Measurements from ENCODE around the gene PIP4K2B. TPM values are rescaled to one million over a fixed set of nuclear protein-coding genes. Genes with fewer than 3 reads are reported as not detected.

The PIP4K2B gene
- total and polyA plus RNA-seq, 2 of the 8 experiments (the other 6 are each of a cell fraction or from before 2014, with no cell fraction given), result 21.5 to 57.8 TPM

GRCh38 chr17:38753071-38753506 is 46.3 kb downstream of the PIP4K2B start (continued):
- no peak for TF ChIP-seq CHD7 (IDR thresholded peaks at IDR 0.05; ENCODE audit: insufficient replicate concordance, low read length)
- TF ChIP-seq GABPA (IDR thresholded peaks at IDR 0.05; ENCODE audit: borderline replicate concordance, insufficient read depth, low read length), result no peak
- TF ChIP-seq SAP30 (IDR thresholded peaks at IDR 0.05; ENCODE audit: insufficient read depth, insufficient replicate concordance, low read length), result no peak
- no peak for TF ChIP-seq HDAC2 (IDR thresholded peaks at IDR 0.05; ENCODE audit: borderline replicate concordance in 1 of 2, low read depth in 2 of 2, low read length in 2 of 2)
- no peak for TF ChIP-seq EGR1 (IDR thresholded peaks at IDR 0.05; ENCODE audit: borderline replicate concordance, low read depth, low read length)
- no peak for TF ChIP-seq HDAC6 (IDR thresholded peaks at IDR 0.05; ENCODE audit: low read depth, low read length)
- TF ChIP-seq NRF1 (IDR thresholded peaks at IDR 0.05; ENCODE audit: low read depth, low read length), result no peak
- no peak for TF ChIP-seq TAF7 (optimal IDR thresholded peaks at IDR 0.05; ENCODE audit: borderline replicate concordance, low read depth, low read length)
- no peak for TF ChIP-seq BACH1 (IDR thresholded peaks at IDR 0.05; ENCODE audit: low read length)

Measured in H1 (cell line).